Keratinocyte (primary cell): Measurements from ENCODE around the gene RRP12. TPM values are rescaled to one million over a fixed set of nuclear protein-coding genes. Genes with fewer than 3 reads are reported as not detected.

Experiments used
- DNase-seq: peaks from one replicate; pipeline ENCODE4 v3.0.0-alpha.2; 2011; ENCODE audit warnings: low read depth, missing footprints, low spot score
- FAIRE-seq: peaks from 2 replicates; lab custom pipeline; 2011; peaks lifted over from hg19 to GRCh38; lab: Jason Lieb, UNC
- H2AFZ ChIP-seq: 2 replicates; pipeline ENCODE4 v1.6.0; 2012; ENCODE audit warnings: low read length, control low read depth, inconsistent platforms; ENCODE audit not compliant: control insufficient read depth
- H3K27ac ChIP-seq: 2 replicates; pipeline ENCODE4 v1.5.1; 2011; ENCODE audit warnings: low read length; ENCODE audit not compliant: control insufficient read depth, insufficient read depth
- H3K27me3 ChIP-seq: 3 replicates; pipeline ENCODE4 v1.6.0; 2011; ENCODE audit warnings: low read length; ENCODE audit not compliant: control insufficient read depth, insufficient read depth; ENCODE audit errors: extremely low read depth
- H3K36me3 ChIP-seq, 2 experiments: 2 replicates in 1 of 2; 3 replicates in 1 of 2; pipeline ENCODE4 v1.5.1; 2011; ENCODE audit warnings: low read length in 2 of 2, mild to moderate bottlenecking in 1 of 2; ENCODE audit not compliant: control insufficient read depth in 2 of 2, insufficient read depth in 2 of 2; ENCODE audit errors: extremely low read depth in 1 of 2
- H3K4me1 ChIP-seq: 3 replicates; pipeline ENCODE4 v1.5.1; 2011; ENCODE audit warnings: low read length; ENCODE audit not compliant: control insufficient read depth, insufficient read depth; ENCODE audit errors: extremely low read depth
- H3K4me2 ChIP-seq: 3 replicates; pipeline ENCODE4 v1.6.0; 2011; ENCODE audit warnings: low read depth, low read length; ENCODE audit not compliant: control insufficient read depth, insufficient read depth; ENCODE audit errors: extremely low read depth
- H3K4me3 ChIP-seq, 3 experiments: fragments of 200-600 bp in 1 of 3; sonication (generic) in 1 of 3; 2 replicates in 2 of 3; 3 replicates in 1 of 3; pipeline ENCODE4 v1.5.1; 2011 to 2016; ENCODE audit warnings: low read length in 3 of 3, mild to moderate bottlenecking in 3 of 3, control low read depth in 2 of 3, inconsistent platforms in 1 of 3, low read depth in 1 of 3, mixed read lengths in 1 of 3, mixed run types in 1 of 3, moderate library complexity in 1 of 3; ENCODE audit not compliant: control insufficient read depth in 2 of 3, insufficient read depth in 2 of 3; ENCODE audit errors: extremely low read depth in 1 of 3
- H3K79me2 ChIP-seq: 2 replicates; pipeline ENCODE4 v1.6.0; 2012; ENCODE audit warnings: low read length; ENCODE audit not compliant: control insufficient read depth, insufficient read depth
- H3K9ac ChIP-seq: 3 replicates; pipeline ENCODE4 v1.6.0; 2011; ENCODE audit warnings: low read length; ENCODE audit not compliant: control insufficient read depth, insufficient read depth; ENCODE audit errors: extremely low read depth
- H3K9me1 ChIP-seq: 3 replicates; pipeline ENCODE4 v1.6.0; 2011; ENCODE audit warnings: low read length; ENCODE audit not compliant: control insufficient read depth, insufficient read depth; ENCODE audit errors: extremely low read depth
- H3K9me3 ChIP-seq: 2 replicates; pipeline ENCODE4 v1.5.1; 2012; ENCODE audit warnings: low read depth, low read length; ENCODE audit not compliant: control insufficient read depth
- H4K20me1 ChIP-seq: 3 replicates; pipeline ENCODE4 v1.6.0; 2011; ENCODE audit warnings: low read length; ENCODE audit not compliant: control insufficient read depth, insufficient read depth; ENCODE audit errors: extremely low read depth
- EZH2 ChIP-seq: IDR thresholded peaks from one replicate; pipeline ENCODE4 v1.6.1; 2012; ENCODE audit warnings: inconsistent platforms, mild to moderate bottlenecking, low read length, moderate library complexity
- dilution Hi-C: fragments of 300-500 bp; cut with MboI; formaldehyde crosslinking; loops from one replicate; pipeline ENCODE4 v1.7.0; 2020; ENCODE audit warnings: low sequenced_read_pairs; ENCODE audit not compliant: extremely low pct_ligation_motif_present
- polyA plus RNA-seq, 5 experiments: library from polyadenylated mRNA; depleted of rRNA in 3 of 5; stranded (reverse) in 3 of 5; stranded (forward) in 1 of 5; unstranded in 1 of 5; fragments of >200 nt; gene quantifications; 1 replicate in 1 of 5; 2 replicates in 3 of 5; 3 replicates in 1 of 5; pipeline versions ENCODE4 v1.2.1 to v1.2.3, GENCODE V29; 2011 to 2012; ENCODE audit warnings: missing spikeins in 2 of 5, low read depth in 1 of 5, low replicate concordance in 1 of 5
- TF ChIP-seq, protein P1 (sequence below), 3 experiments: IDR thresholded peaks in 1 of 3; conservative IDR thresholded peaks in 1 of 3; optimal IDR thresholded peaks in 1 of 3; 2 replicates in 2 of 3; 3 replicates in 1 of 3; pipeline versions ENCODE3 to v1.5.1; 2011; ENCODE audit warnings: low read length in 3 of 3, mild to moderate bottlenecking in 3 of 3, moderate library complexity in 2 of 3, control low read depth in 1 of 3, inconsistent platforms in 1 of 3; ENCODE audit not compliant: insufficient read depth in 2 of 3; ENCODE audit errors: extremely low read depth in 1 of 3

The RRP12 gene
- polyA plus RNA-seq, 1 donor (not counting 4 experiments of a cell fraction or from before 2014, with no cell fraction given): 14.8 TPM

DNA sequence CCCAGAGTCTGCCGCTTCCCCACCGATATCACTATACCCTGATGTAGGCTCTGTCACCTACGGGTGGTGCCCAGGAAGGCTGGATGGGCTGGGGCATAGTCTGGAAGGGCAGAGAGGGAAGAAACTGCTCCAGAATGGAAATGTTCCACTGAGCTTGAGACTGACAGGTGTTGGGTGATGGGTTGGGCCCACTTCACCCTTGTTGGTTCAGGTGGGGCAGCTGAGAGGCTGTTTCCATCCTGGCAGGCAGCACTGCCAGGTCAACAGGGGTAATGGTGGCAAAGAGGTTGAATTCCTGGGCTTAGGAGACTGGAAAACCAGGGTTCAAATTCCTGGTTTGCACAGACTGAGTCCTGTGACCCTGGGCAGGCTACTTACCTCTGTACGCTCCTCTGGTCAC, 38.1 kb downstream of the RRP12 start:
- Histone ChIP-seq H2AFZ (no peak overlapping the region), H3K27ac (no peak overlapping the region), H3K79me2 (no peaks in the 10 kb centered on the region), H3K4me3 (no peak overlapping the region), H3K36me3 (peaks cover 42 to 43% of the 10 kb centered on the region in 2 experiments), H3K27me3 (no peaks in the 10 kb centered on the region), H3K9ac (no peak overlapping the region), H3K9me3 (no peaks in the 10 kb centered on the region), H3K9me1 (peaks cover 2% of the 10 kb centered on the region), H4K20me1 (no peaks in the 10 kb centered on the region), H3K4me1 (peaks cover 5% of the 10 kb centered on the region), H3K4me2 (no peak overlapping the region)
- DNase-seq (no peak), FAIRE-seq (no peak)
- dilution Hi-C loops: no loop called here
- TF ChIP-seq, protein P1, sequence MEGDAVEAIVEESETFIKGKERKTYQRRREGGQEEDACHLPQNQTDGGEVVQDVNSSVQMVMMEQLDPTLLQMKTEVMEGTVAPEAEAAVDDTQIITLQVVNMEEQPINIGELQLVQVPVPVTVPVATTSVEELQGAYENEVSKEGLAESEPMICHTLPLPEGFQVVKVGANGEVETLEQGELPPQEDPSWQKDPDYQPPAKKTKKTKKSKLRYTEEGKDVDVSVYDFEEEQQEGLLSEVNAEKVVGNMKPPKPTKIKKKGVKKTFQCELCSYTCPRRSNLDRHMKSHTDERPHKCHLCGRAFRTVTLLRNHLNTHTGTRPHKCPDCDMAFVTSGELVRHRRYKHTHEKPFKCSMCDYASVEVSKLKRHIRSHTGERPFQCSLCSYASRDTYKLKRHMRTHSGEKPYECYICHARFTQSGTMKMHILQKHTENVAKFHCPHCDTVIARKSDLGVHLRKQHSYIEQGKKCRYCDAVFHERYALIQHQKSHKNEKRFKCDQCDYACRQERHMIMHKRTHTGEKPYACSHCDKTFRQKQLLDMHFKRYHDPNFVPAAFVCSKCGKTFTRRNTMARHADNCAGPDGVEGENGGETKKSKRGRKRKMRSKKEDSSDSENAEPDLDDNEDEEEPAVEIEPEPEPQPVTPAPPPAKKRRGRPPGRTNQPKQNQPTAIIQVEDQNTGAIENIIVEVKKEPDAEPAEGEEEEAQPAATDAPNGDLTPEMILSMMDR (optimal IDR thresholded peaks at IDR 0.05 in 1 of 3, IDR thresholded peaks at IDR 0.05 in 1 of 3, conservative IDR thresholded peaks at IDR 0.05 in 1 of 3; ENCODE audit: extremely low read depth in 1 of 3, insufficient read depth in 2 of 3, low read length in 3 of 3): no peak
- no peak for TF ChIP-seq EZH2

DNA sequence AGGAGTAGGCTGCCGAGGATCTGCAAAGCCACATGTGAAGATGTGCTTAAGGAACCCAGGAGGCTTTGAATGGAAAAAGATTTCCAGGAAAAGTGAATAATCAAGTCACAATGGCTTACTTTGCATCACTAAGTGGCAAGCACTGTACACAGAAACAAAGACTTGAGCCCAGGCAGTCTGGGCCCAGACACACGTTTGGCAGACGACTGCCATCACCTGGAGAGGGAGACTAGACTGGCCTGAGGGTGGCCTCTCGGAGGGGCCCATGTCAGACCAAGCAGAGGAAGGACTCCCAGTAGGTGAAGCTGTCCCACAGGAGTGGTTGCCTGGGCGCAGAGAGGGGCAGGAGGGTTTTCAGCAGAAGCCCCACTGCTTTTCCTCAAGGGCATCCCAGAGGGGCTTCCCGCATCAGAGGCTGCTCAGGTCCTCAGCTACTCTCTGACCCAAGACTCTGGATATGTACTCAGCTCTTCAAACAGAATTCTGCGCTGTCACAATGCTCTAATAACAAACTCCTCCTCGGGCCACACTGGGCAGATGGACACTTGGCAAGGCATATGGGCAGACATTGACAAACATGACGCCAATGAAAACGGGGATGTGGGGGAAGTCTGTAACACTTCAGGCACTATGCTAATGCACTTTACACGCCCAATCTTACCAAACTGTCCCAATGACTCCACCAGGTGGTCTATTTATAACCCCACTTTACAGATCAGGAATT, 38.7 kb downstream of the RRP12 start:
- Histone ChIP-seq H3K79me2 (no peaks in the 10 kb centered on the region), H3K9me1 (peaks cover 2% of the 10 kb centered on the region), H3K27ac (no peak overlapping the region), H2AFZ (no peak overlapping the region), H4K20me1 (no peaks in the 10 kb centered on the region), H3K27me3 (no peaks in the 10 kb centered on the region), H3K36me3 (peaks cover 42 to 43% of the 10 kb centered on the region in 2 experiments), H3K9ac (no peak overlapping the region), H3K4me3 (no peak overlapping the region), H3K4me2 (no peak overlapping the region), H3K4me1 (peaks cover 5% of the 10 kb centered on the region), H3K9me3 (no peaks in the 10 kb centered on the region)
- TF ChIP-seq, protein P1 (optimal IDR thresholded peaks at IDR 0.05 in 1 of 3, IDR thresholded peaks at IDR 0.05 in 1 of 3, conservative IDR thresholded peaks at IDR 0.05 in 1 of 3; ENCODE audit: extremely low read depth in 1 of 3, insufficient read depth in 2 of 3, low read length in 3 of 3): no peak
- TF ChIP-seq EZH2: no peak
- no peak for FAIRE-seq
- no peak for DNase-seq
- dilution Hi-C loops: no loop called here
